HG03571 (cell line): ENCODE data around the gene NUDT13.

Experiments used
- ATAC-seq: cut with Tn5 transposase; IDR thresholded peaks from one replicate; pipeline ENCODE4 v1.9.1; 2021; ENCODE audit not compliant: unreplicated experiment

The NUDT13 gene

DNA sequence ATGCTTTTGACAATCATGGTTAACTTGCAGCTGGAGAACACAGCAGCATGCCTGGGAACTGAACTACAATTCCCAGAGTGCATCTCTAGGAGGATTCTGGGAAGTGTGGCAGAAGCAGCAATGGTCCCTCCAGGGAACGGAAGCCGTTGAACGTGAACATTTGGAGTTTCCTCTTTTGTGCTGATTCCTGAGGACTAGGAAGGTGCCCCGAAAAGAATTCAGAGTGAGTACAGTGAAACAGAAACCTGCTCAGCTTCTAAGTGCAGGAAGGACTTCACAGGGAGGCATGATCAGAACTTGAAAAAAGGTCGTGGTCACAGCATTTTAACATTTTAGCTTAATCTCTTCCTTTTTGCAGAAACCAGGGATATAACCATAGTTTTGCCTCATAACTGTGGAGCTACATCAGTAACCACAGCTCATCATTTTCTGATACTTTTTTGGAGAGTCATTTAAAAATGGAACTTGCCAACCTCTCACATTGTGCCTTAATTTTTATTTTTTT is at the start of gene NUDT13:
NUDT13 (plus strand) TSS at position 111 of the 505 bp plus-strand sequence. CDS start 3,911 bp downstream, outside the sequence.
- ATAC-seq, result peak; percentile 65

DNA sequence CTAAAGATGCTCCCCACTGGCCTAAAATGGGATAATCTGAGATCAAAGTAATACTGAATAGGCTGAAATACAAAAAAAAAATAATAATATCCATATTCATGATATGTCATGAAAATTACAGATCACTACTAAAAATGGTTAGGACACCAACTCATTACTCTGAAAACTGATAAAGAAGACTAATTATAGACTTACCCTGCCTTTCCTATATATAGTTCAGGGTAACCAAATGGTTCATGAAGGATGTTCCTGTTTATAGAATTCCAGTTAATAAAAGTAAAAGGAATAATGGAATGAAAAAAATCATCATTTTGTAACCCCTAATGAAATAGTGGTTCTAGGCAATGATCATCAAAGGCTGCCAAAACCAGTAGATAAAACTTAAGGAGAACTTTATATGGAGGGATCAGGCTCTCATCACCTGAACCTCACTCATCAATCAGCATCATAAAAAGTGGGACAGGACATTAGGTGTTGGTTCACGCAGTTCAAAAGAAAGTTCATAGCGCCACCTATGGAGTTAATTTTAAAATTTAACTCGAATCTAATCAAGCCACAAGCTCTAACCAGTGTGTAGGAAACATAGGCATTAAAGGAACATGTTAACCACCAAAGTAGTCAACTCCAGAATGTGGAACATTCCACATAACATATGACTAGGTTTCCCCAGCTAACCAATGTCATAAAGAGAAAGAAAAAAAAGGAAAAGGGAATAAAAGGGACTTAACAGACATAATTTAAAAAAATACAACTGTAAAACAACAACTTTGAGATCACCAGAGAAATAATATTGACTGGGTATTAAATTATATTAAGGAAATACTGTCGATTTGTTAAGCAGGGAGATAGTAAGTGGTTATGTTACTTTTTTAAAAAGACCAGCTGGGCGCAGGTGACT is 49.3 kb upstream of the NUDT13 start:
- no peak for ATAC-seq

DNA sequence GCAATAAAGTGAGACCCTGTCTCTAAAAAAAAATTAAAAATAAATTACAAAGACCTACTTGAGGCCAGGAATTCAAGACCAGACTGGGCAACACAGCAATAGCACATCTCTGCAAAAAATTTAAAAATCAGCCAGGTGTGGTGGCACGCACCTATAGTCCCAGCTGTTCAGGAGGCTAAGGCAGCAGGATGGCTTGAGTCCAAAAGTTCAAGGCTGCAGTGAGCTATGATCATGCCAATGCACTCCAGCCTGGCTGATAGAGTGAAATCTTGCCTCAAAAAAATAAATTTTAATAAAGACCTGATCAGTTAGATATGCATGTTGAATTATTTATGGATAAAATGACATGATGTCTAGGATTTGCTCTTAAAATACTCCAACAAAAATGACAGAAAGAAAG is 48.5 kb upstream of the NUDT13 start:
- no peak for ATAC-seq

DNA sequence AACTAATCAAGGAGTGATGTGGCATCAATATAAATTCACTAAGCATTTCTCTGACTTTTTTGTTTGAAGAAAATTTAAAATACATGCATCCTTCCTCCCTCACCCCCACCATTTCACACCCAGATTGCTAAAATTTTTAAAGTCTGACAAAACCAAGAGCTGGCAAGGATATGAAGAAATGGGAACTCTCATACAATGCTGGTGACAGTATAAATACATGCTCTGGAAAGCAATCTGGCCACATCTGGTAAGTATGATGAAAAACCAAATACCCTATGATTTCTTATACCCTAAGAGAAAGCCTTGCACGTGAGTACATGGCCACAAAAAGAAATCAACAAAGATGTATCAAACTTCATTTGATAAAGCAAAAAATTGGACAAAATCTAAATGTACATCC is 44.8 kb upstream of the NUDT13 start:
- ATAC-seq, result no peak

DNA sequence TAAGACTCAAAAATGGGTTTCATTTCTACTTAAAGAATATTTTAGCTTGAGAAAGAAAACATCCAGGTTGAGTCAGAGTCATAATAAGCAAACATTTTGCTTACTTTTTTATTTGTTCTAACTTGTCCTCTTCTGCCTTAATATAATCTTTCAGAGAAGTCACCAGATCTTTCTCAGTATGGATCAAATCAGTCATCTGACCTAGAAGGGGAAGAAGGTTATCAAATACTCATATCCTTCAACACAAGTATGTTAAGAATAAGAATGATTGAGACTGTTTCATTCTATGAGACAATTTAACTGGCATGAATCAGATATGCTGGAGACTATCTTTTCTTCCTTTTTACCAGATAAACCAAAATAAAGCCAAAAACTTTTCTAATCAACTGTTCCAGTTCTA is 36.6 kb upstream of the NUDT13 start:
- no peak for ATAC-seq

DNA sequence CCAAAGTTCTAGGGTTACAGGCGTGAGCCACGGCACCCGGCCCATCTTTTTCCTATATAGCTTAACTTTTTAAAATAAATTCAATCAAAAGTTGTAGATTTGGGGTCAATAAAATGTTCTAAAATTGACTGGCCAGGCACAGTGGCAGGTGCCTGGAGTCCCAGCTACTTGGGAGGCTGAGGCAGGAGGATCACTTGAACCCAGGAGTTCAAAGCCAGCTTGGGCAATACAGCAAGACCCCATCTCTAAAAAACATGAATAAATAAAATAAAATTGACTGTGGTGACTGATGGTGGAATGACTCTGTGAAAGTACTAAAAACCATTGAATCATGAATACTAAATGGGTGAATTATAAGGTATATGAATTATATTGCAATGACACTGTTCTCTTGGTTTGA is 34.4 kb upstream of the NUDT13 start:
- no peak for ATAC-seq

DNA sequence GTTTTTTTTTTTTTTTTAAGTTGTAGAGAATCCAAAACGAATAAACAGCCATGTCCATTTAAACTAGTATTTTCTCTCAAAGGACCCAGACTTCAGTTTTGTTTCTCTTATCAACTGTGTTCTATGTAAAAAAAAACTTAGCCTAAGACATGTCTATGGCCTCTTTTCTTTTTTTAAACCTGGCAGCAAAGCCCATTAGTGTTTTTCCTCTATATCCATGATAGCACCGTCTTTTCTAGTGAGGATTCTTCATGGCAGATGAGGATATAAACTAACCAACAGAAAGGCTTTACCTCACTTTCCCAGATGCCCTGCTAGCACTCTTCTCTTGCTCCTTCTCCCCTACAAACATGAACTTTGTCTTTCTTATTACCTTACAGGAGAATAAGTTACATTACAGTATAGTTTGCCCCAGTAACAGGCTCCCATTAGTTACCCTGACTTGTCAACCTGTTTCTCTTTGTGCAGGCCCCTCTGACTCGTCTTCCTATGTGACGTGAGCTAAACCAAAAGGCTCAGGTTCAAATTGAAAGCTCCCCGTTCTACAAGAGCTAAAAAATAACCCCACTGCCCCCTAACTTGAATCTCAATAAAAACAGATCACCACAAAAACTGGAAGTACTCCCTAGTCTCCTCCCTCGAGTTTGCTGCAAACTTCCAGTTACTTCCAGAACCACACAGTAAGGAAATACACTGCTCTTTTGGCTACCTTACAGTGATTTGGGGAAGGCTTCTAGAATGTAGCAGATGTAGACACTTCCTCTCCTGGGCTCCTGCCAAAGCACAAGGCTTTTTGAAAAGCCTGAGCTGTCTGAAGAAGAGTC is 33.7 kb upstream of the NUDT13 start:
- no peak for ATAC-seq

DNA sequence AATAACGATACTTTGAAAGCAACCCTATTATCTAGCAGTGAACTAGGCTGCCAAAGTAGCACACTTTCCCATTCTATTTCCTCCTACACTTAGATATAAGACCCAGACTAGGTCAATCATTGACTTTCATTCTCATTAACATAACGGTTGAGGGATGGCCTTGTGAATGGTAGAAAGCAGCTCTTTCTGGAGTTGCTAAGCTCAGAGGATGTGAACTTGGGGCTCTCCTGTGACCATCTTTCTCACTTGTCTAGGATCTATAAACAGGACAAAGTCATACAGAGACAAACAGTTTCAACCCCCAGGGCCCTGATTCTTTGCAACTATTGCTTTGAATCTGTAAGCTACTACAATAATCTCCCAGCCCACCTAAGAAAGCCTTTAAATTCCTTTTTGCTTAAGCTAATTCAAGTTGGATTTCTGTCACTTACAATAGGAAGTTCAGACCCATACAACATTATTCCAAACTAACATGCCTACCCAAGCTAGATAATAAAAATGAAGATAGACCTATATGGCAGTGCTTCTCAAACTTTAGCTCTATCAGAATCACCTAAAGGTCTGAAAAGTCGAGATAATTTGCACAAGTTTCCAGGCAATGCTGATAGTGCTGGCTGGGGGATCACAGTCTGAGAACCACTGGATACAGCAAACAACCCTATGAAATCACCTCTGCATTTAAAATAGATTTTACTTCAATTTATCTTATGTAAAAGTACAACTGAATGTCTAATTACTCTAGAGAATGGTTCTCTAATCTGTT is 30.3 kb upstream of the NUDT13 start:
- ATAC-seq, result peak; percentile 73

DNA sequence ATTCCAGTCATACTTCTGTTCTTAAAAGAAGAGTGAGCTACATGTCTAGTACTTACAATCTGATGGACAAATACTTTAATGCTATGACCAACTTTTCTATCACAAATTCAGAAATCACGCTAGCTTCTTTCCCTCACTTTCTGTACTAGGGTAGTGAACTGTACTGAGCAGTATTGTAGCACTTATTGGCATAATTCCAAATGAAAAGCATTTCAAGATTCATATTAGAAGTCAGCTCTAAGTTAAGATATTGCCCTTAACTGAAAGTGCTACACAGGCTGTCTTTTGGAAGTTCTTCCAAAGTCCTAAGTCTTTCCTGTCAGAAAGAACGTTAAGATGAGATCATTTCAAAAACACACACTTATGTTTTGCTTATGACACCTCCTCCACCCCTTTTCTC is 27.0 kb upstream of the NUDT13 start:
- ATAC-seq, result no peak

DNA sequence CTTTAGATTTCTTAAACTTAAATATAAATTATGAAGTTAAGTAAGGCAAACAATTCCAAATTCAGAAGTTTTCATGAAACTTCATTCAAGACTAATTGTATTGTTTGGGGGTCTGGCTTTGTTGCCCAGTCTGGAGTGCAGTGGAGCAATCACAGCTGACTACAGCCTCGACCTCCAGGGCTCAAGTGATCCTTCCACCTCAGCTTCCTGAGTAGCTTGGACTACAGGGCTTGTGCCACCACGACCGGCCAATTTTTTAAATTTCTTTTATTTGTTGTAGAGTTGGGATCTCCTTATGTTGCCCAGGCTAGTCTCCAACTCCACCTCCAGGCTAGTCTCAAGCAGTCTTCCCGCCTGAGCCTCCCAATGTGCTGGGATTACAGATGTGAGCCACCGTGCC is 26.0 kb upstream of the NUDT13 start:
- no peak for ATAC-seq

DNA sequence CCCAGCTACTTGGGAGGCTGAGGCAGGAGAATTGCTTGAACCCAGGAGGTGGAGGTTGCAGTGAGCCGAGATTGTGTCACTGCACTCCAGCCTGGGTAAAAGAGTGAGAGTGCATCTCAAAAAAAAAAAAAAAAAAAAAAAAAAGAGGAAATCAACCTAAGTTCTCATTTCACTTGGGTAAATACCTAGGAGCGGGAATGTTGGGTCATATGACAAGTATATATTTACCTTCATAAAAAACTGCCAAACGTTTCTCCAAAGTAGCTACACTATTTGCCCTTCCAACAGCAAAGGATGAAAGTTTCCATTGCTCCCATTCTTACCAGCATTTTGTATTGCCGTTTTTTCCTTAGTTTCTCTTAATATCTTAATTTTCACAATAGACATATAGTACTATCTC is 23.4 kb upstream of the NUDT13 start:
- no peak for ATAC-seq

DNA sequence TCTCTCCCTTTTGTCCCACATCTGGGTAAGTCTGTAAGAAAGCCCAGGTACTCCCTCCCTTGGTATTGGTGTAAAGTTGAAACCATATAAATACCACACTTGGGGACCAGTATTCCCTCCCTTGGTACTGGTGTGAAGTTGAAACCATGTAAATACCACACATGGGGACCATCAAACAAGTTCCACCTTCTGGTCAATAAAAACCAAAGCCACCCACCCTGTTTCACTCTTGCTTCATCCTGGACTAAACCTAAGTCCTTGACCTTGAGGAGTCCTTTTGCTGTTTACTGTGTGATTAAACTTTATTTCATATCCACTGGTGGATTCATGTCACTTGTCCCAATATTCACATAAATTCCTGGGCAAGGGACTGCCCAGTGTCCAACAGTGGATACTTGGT is 22.0 kb upstream of the NUDT13 start:
- no peak for ATAC-seq

DNA sequence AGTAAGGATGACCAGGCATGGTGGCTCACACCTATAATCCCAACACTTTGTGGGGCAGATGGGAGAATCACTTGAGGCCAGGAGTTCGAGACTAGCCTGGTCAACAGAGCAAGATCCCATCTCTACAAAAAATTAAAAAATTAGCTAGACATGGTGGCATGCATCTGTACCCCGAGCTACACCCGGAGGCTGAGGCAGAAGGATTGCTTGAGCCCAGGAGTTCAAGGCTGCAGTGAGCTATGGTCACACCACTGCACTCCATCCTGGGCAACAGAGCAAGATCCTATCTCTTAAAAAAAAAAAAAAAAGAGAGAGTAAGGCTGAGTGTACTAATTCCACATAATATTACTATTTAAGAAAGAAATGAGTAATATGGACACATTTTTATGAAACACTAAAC is 17.4 kb upstream of the NUDT13 start:
- ATAC-seq, result no peak

DNA sequence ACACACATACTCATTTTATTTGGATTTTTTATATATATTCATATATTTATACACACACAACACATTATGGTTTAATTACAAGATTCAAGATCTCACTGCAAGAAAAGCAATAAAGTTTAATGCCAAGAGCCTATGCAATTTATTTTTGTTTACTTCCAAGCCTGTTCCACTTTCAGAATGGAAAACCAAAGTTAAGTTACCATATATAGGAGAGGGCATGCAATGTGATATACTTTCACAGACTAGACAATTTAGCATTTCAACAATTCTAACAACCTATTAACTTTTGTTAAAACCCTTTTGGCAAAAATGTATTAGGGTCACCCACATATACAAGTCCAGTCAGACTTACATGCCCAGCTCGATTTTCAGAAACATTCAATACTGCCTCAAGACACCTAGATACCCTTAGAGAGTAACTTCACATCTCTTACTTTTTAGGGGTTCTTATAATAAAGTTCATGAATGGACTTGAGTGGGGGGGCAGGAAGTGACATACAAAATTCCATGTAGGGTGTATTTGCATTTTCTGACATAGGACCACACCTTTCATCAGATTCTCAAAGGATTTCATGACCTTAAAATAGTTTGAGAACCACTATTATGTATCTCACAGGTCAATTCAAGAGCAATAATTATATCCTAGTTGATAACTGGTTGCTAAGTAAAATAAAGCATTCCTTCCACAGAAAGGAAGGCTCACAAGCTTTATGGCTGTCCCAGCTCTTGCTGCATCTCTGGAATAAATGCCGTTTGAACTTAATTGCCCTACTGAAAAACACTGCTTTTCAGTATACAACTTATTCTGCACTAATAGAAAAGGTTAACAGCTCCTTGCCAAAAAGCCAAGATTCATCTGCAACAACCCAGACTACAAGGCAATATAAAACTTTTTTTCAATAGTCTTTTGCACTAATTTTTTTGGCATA is 16.1 kb upstream of the NUDT13 start:
- ATAC-seq, result no peak

DNA sequence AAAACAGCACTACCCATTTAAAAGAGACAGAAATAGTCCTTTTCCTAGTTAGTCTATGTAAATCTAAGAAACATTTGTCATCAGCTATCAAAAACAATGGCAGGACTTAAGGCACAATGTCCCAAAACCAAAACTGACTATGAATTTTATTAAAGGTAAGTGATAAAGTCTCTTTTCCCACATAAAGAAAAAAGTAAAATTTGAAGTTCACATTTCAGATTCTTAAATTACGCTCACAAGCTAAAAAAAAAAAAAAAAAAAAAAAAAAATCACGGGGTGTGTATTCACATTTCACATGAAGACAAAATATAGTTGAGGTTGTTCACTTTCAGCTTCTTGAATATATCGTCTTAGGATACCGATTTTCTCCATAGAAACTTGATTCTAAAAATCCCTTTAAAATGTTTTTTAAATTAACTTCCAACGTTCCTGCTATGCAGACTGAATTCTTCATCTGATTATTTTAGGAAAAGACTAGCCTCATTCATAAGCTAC is 15.2 kb upstream of the NUDT13 start:
- no peak for ATAC-seq

DNA sequence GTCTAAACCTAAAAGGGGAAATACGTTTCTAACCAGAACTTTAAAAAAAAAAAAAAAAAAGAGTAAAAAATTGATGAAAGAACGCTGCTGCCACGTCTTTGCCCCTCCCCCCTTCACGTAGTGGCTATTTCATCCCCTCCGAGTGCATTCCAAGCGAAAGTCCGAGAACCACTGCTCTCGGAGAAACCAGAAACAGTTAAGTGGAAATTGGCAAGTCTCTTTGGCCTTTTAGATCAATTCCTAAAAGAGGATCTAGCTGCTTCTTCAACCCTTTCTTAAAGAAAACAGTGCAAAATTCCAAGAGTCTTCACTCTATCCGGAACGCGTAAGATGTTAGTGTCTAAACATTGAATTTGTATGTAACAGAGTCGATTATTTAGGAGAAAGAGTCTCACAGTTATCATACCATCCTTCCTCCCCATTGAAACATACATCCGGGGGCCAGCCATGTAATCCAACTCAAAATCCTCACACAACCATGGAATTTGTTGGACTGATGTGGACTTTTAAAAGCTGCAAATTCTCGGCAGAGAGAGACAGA is 14.7 kb upstream of the NUDT13 start:
- ATAC-seq, result no peak

DNA sequence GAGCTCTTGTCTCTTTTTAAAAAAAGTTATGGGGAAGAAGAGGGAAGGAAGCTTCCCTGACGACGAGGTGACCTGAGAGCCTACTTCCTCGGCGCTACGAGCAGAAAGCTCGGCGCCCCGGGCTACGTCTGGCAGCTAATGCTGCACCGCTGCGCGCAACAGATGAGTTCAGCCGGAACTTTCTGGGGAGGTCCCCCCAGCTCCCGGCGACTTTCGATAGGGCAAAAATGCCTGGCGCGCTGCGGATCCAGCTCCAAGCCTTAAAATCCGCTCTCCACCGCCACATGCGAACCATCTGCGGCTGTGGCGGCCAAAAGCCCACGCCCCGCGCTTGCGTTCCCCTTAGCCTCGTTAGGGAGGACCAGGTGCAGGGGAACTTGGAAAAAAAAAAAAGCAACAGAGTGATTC is 14.2 kb upstream of the NUDT13 start:
- peak; percentile 24 for ATAC-seq

DNA sequence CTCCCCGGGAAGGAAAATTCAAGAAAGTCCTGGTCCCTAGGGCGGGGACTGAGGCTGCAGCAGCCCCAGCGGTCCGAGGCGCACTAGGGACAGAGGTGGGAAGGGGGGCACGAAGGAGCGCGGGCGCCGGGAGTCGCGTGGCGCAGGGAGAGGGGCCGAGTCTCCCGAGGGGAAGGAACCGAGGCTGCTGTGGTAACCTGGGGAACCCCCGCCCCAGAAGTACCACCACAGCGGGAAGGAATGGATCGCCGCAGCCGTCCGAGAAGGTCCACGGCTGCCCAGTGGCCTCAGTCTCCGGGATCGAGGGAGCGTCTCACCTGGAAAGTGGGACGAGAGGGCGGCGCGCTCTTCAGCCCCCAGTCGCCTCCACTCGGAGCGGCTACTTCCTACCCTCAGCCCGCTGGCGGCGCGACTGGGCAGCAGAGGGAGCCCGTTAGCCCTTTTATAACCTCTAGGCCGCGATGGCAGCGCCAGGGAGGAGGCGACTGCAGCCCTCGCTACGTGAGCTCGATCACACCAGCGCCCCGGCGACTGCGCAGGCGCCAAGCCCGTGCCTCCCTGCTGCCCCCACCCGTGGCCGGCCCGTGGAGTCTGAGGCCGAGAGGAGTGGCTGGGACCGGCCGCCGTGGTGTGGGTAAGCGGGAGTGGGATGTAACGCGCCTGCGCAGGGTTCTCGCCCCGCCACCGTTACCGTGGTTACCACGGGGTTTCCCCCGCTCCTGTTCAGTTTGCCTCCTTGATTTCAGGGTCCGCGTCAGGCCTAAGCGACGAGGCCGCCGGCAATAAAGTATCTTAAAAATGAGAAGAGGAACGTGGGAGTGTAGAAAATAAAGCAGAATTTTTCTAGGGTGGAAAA is 13.6 kb upstream of the NUDT13 start, which contains the start of gene P4HA1:
P4HA1 (minus strand) TSS at position 418 of the 856 bp plus-strand sequence. CDS start 21,983 bp downstream, outside the sequence.
- ATAC-seq, result peak; percentile 89

DNA sequence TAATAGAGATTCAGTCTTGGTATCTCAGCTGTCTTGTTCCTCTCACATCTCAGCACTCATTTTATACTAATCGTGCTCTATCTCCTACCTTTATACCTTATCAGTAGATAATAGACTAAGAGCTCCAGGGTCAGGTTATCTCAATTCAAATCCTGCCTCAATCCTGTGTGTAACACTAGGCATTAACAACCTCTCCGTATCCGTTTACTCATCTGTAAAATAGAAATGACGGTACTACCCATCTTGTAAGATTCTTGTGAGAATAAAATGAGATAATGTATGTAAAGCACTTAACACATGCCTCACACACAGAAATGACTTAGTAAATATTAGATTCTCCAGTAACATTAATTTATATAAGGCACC is 13.0 kb upstream of the NUDT13 start:
- peak; percentile 2 for ATAC-seq
